Liver (tissue), 9 donors: ENCODE results near the gene BHMT2. TPM values are rescaled to one million over a fixed set of nuclear protein-coding genes. Genes with fewer than 3 reads are reported as not detected.

ENCODE experiments used
- DNase-seq: peaks from one replicate; pipeline ENCODE4 v3.0.0-alpha.2; 2017; ENCODE audit warnings: low spot score
- H3K27ac ChIP-seq, 2 donors: one replicate each; pipeline ENCODE4 v1.7.0; 2013; ENCODE audit warnings: inconsistent platforms in 2 of 2, low read length in 2 of 2, control low read depth in 1 of 2, low read depth in 1 of 2, mild to moderate bottlenecking in 1 of 2
- H3K27me3 ChIP-seq, 4 donors: one replicate each; pipeline versions ENCODE4 v1.6.1 to v1.7.0; 2013; ENCODE audit warnings: low read length in 3 of 4, inconsistent platforms in 1 of 4, mild to moderate bottlenecking in 1 of 4, moderate library complexity in 1 of 4; ENCODE audit not compliant: control insufficient read depth in 4 of 4, insufficient read depth in 4 of 4
- H3K36me3 ChIP-seq, 4 donors: one replicate each; pipeline versions ENCODE4 v1.6.1 to v1.7.0; 2013; ENCODE audit warnings: low read length in 3 of 4, mild to moderate bottlenecking in 3 of 4, low read depth in 1 of 4, moderate library complexity in 1 of 4; ENCODE audit not compliant: control insufficient read depth in 4 of 4, insufficient read depth in 3 of 4
- H3K4me1 ChIP-seq, 4 donors: one replicate each; pipeline versions ENCODE4 v1.6.1 to v1.7.0; 2013; ENCODE audit warnings: low read length in 3 of 4, mild to moderate bottlenecking in 3 of 4, moderate library complexity in 1 of 4; ENCODE audit not compliant: control insufficient read depth in 4 of 4, insufficient read depth in 4 of 4
- H3K4me3 ChIP-seq, 3 donors: one replicate each; pipeline versions ENCODE4 v1.6.1 to v1.7.0; 2013; ENCODE audit warnings: low read length in 3 of 3, control low read depth in 1 of 3, low read depth in 1 of 3, mild to moderate bottlenecking in 1 of 3
- H3K9ac ChIP-seq, 2 donors: one replicate each; pipeline ENCODE4 v1.7.0; 2013; ENCODE audit warnings: low read length in 2 of 2, mild to moderate bottlenecking in 2 of 2, moderate library complexity in 2 of 2, control low read depth in 1 of 2, low read depth in 1 of 2
- H3K9me3 ChIP-seq, 4 donors: one replicate each; pipeline versions ENCODE4 v1.6.1 to v1.7.0; 2013; ENCODE audit warnings: low read length in 3 of 4; ENCODE audit not compliant: control insufficient read depth in 4 of 4
- ATF3 ChIP-seq: IDR thresholded peaks from 2 replicates; pipeline ENCODE4 v1.6.1; 2016; ENCODE audit warnings: antibody characterized with exemption
- CTCF ChIP-seq: fragments of 150-350 bp; IDR thresholded peaks from 2 replicates; pipeline ENCODE4 v1.5.1; 2017; ENCODE audit warnings: improper control_type of control experiment, low read depth, low read length; ENCODE audit not compliant: missing input control
- EGR1 ChIP-seq, 2 donors: IDR thresholded peaks; 2 replicates each; pipeline ENCODE4 v1.6.1; 2016 to 2018; ENCODE audit warnings: antibody characterized with exemption in 2 of 2, low read depth in 2 of 2
- FOXA1 ChIP-seq: IDR thresholded peaks from 2 replicates; pipeline ENCODE4 v1.6.1; 2016; ENCODE audit warnings: antibody characterized with exemption
- FOXA2 ChIP-seq: IDR thresholded peaks from 2 replicates; pipeline ENCODE4 v1.6.1; 2016; ENCODE audit warnings: antibody characterized with exemption
- GABPA ChIP-seq, 2 donors: IDR thresholded peaks in 1 of 2; conservative IDR thresholded peaks in 1 of 2; 2 replicates each; pipeline ENCODE4 v1.6.1; 2016; ENCODE audit warnings: antibody characterized with exemption in 2 of 2, mild to moderate bottlenecking in 1 of 2, moderate library complexity in 1 of 2
- HNF4A ChIP-seq, 2 donors: conservative IDR thresholded peaks; 2 replicates each; pipeline ENCODE4 v1.6.1; 2016; ENCODE audit warnings: antibody characterized with exemption in 2 of 2, mild to moderate bottlenecking in 2 of 2
- HNF4G ChIP-seq: IDR thresholded peaks from 2 replicates; pipeline ENCODE4 v1.6.1; 2016; ENCODE audit warnings: antibody characterized with exemption
- JUND ChIP-seq, 2 donors: IDR thresholded peaks; 2 replicates each; pipeline ENCODE4 v1.6.1; 2016; ENCODE audit warnings: antibody characterized with exemption in 2 of 2
- MAX ChIP-seq: IDR thresholded peaks from 2 replicates; pipeline ENCODE4 v1.6.1; 2016; ENCODE audit warnings: antibody characterized with exemption
- NR2F2 ChIP-seq: IDR thresholded peaks from 2 replicates; pipeline ENCODE4 v1.6.1; 2016; ENCODE audit warnings: antibody characterized with exemption
- RAD21 ChIP-seq, 2 donors: IDR thresholded peaks; 2 replicates each; pipeline ENCODE4 v1.6.1; 2016; ENCODE audit warnings: antibody characterized with exemption in 2 of 2, mild to moderate bottlenecking in 2 of 2
- REST ChIP-seq: IDR thresholded peaks from 2 replicates; pipeline ENCODE4 v1.6.1; 2016; ENCODE audit warnings: antibody characterized with exemption, mild to moderate bottlenecking
- RXRA ChIP-seq, 2 donors: IDR thresholded peaks; 2 replicates each; pipeline ENCODE4 v1.6.1; 2017 to 2018; ENCODE audit warnings: antibody characterized with exemption in 2 of 2, mild to moderate bottlenecking in 1 of 2
- SP1 ChIP-seq: IDR thresholded peaks from 2 replicates; pipeline ENCODE4 v1.6.1; 2018; ENCODE audit warnings: antibody characterized with exemption, mild to moderate bottlenecking
- TAF1 ChIP-seq: conservative IDR thresholded peaks from 2 replicates; pipeline ENCODE4 v1.6.1; 2016; ENCODE audit warnings: antibody characterized with exemption, mild to moderate bottlenecking
- YY1 ChIP-seq: IDR thresholded peaks from 2 replicates; pipeline ENCODE4 v1.6.1; 2016; ENCODE audit warnings: antibody characterized with exemption, mild to moderate bottlenecking
- ZBTB33 ChIP-seq: IDR thresholded peaks from 2 replicates; pipeline ENCODE4 v1.6.1; 2016; ENCODE audit warnings: antibody characterized with exemption
- WGBS: extraction: QIAGEN DNeasy Blood & Tissue Kit; methylation state at CpG from one replicate; pipeline ENCODE4 v1.1.7; 2013; 5-methylcytosine and 5-hydroxymethylcytosine counted together
- polyA plus RNA-seq, 2 donors: library from polyadenylated mRNA; stranded (reverse) in 1 of 2; unstranded in 1 of 2; fragments of 200-250 nt in 1 of 2; fragments of >200 nt in 1 of 2; fragmentation: Nextera tagmentation in 1 of 2; extraction: Ambion mirVana in 1 of 2; gene quantifications; one replicate each; pipeline versions ENCODE4 v1.2.1 to v1.2.3, GENCODE V29; 2013 to 2015
- total RNA-seq, 2 donors: library from RNA; depleted of rRNA; stranded (reverse); fragments of >200 nt; gene quantifications; one replicate each; pipeline ENCODE4 v1.2.3, GENCODE V29; 2014
- donor health status: healthy.
- donor health status: healthy.
- donor health status: healthy.
- donor health status: healthy.
- donor health status: healthy.

BHMT2 gene
- total and polyA plus RNA-seq, 4 donors: 62.3 to 374 (median 271) TPM

GRCh38 chr5:79119486-79119885, 49.9 kb downstream of the BHMT2 start:
- WGBS: 53% methylated on average over 4 of the region's 4 CpGs
- peaks cover 3 to 15% (median 4%) of the 10 kb centered on the region in 4 donors for H3K4me1 ChIP-seq
- DNase-seq: no peak
- H3K27me3 ChIP-seq: no peaks in the 10 kb centered on the region
- peaks cover 1 to 60% (median 46%) of the 10 kb centered on the region in 4 donors for H3K36me3 ChIP-seq
- TF ChIP-seq JUND (IDR thresholded peaks at IDR 0.05): no peak
- no peak for TF ChIP-seq ATF3
- TF ChIP-seq YY1: no peak
- no peak for TF ChIP-seq RAD21 (IDR thresholded peaks at IDR 0.05)
- TF ChIP-seq REST: no peak
- no peak for TF ChIP-seq FOXA1
- TF ChIP-seq HNF4G: no peak
- TF ChIP-seq NR2F2: no peak
- TF ChIP-seq ZBTB33: no peak
- no peak for TF ChIP-seq HNF4A (conservative IDR thresholded peaks at IDR 0.05)
- TF ChIP-seq SP1: no peak
- no peak for TF ChIP-seq RXRA (IDR thresholded peaks at IDR 0.05)
- no peak for TF ChIP-seq TAF1
- no peak for TF ChIP-seq MAX
- TF ChIP-seq GABPA (IDR thresholded peaks at IDR 0.05 in 1 of 2, conservative IDR thresholded peaks at IDR 0.05 in 1 of 2): no peak
- TF ChIP-seq FOXA2: no peak
- TF ChIP-seq EGR1 (IDR thresholded peaks at IDR 0.05; ENCODE audit: low read depth in 2 of 2): no peak
- no peak overlapping the region for H3K27ac ChIP-seq
- H3K4me3 ChIP-seq: no peak overlapping the region
- H3K9me3 ChIP-seq: no peaks in the 10 kb centered on the region
- H3K9ac ChIP-seq: no peak overlapping the region

GRCh38 chr5:79120221-79120620, 50.7 kb downstream of the BHMT2 start:
- Histone ChIP-seq H3K4me1 (peaks cover 3 to 9% (median 3%) of the 10 kb centered on the region in 4 donors), H3K9ac (no peak overlapping the region), H3K4me3 (no peak overlapping the region), H3K9me3 (no peaks in the 10 kb centered on the region), H3K27me3 (no peaks in the 10 kb centered on the region), H3K27ac (no peak overlapping the region), H3K36me3 (peaks cover 1 to 64% (median 46%) of the 10 kb centered on the region in 4 donors)
- DNase-seq: no peak
- TF ChIP-seq SP1: no peak
- TF ChIP-seq CTCF: no peak
- no peak for TF ChIP-seq RAD21 (IDR thresholded peaks at IDR 0.05)
- TF ChIP-seq REST: no peak
- TF ChIP-seq EGR1 (IDR thresholded peaks at IDR 0.05; ENCODE audit: low read depth in 2 of 2): no peak
- TF ChIP-seq FOXA1: no peak
- no peak for TF ChIP-seq TAF1
- WGBS: 92% methylated on average over 4 of the region's 4 CpGs
